KG1 (cell line): ENCODE data around the gene DEGS2.
"Not testable (repeated sequence)": the region's sequence is repeated elsewhere in the genome, so short reads cannot be mapped to it uniquely, and the experiment has no call there.

Source experiments
- DNase-seq: peaks from one replicate; lab custom pipeline; 2025; lab: John Stamatoyannopoulos, UW

Gene DEGS2

DNA sequence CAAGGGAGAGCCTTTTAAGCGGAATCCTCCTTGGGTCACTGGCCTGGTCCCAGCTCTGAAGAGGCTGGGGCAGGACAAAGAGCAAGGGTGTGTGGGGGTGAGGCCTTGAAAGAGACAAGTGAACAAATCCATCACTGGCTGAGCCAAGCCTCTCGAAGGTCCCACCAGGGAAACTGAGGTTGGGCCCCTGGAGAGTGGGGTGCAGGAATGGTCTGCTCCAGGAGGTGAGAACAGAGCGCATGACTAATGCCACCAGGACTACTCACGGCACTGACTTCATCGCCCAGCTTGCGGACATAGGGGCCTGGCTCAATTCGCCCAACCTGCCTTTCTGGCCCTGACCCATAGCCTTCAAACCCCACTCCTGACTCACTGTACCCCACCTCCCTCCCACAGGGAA, 19.2 kb upstream of the DEGS2 start:
- DNase-seq, result no peak

DNA sequence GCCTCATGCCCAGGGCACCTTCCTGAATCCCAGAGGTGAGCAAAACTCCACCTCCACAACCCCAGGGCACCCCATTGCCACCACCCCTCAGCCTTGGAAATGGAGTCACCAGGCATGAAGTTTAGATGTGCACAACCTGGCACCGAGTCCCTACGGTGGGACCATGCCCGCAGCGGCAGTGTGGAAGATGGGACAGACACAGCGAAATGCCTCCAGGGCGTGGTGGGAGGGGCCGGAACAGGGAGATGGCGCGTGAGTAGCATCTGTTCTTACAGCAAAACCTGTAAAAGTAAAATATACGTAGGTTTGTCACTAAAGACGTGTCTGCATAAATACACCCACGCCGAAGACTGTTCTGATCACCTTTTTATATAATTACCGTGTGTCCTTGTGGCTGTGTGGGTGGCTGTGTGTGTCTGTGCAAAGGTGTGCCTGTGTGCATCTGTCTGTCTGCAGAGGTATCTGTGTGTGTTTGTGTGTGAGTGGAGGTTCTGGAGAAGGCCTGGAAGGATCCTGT, 17.4 kb upstream of the DEGS2 start:
- no peak for DNase-seq

GRCh38 chr14:100173353-100173752, 13.9 kb upstream of the DEGS2 start:
- DNase-seq, result no peak

- no peak for DNase-seq
These were observed 13.4 kb upstream of the DEGS2 start for GRCh38 chr14:100172811-100173210.

- no peak for DNase-seq
These were observed 11.4 kb upstream of the DEGS2 start for GRCh38 chr14:100170880-100171279.

- no peak for DNase-seq
These were observed 9.1 kb upstream of the DEGS2 start for GRCh38 chr14:100168506-100168905.

GRCh38 chr14:100165831-100166440, 6.5 kb upstream of the DEGS2 start:
- DNase-seq, result no peak

- no peak for DNase-seq
These were observed 5.9 kb upstream of the DEGS2 start for GRCh38 chr14:100165376-100165775.

DNA sequence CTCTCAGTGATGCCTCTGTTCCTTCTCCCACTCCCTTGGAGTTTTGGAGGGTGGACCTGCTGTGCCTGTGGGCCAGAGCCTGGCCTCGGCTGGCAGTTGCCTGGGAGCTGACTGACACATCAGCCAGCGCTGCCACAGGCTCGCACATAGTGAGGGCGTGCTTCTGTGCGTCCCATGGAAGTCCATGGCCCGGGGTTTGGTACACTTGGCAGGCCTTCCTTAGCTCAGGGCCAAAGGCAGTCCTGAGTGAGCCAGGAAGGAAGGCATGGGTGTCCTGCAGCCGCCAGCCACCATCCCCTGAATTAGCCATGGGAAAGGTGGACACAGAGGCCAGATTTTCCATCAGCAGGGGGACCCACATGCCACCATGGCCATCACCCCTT, 1.1 kb upstream of the DEGS2 start:
- DNase-seq, result no peak

DNA sequence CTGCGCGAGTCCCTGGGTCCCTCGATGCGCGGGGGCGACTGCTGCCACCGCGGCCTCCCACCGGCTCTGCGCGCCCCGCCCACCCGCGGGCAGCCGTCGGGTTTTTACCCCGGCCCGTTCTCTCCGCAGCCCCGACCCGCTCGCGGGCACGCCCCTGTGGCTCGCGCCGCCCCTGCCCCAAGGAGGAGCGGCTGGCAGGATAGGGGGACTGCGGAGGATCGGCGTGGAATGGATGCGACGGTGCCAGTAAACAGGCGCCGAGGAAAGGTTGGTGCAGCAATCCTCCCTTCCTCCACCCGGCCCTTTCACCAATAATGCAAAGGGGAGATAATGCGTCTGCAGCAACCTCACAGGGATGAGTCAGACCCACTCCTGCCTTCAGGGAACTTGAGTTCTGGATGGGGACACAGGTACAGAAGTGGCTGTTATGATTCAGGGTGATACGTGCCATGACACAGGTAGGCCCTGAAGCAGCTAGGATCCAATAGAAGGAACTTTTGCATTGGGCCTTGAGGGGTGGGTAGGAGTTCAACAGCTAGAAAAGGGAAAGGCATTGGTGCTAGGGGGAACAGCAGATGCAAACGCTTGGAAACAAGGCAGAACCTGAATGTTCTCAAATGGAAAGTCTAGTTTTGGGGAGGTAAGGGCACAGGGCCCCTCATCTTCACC, 554 bp upstream of the DEGS2 start:
- no peak for DNase-seq

- DNase-seq, result no peak
These were observed 815 bp downstream of the DEGS2 start for GRCh38 chr14:100158566-100159093.

GRCh38 chr14:100157548-100158232, 1.8 kb downstream of the DEGS2 start:
- DNase-seq, result not testable (repeated sequence)

- DNase-seq, result no peak
These were observed 2.7 kb downstream of the DEGS2 start for GRCh38 chr14:100156776-100157175.

- no peak for DNase-seq
These were observed 3.5 kb downstream of the DEGS2 start for GRCh38 chr14:100155756-100156616.

GRCh38 chr14:100155049-100155621, 4.3 kb downstream of the DEGS2 start:
- DNase-seq, result no peak

DNA sequence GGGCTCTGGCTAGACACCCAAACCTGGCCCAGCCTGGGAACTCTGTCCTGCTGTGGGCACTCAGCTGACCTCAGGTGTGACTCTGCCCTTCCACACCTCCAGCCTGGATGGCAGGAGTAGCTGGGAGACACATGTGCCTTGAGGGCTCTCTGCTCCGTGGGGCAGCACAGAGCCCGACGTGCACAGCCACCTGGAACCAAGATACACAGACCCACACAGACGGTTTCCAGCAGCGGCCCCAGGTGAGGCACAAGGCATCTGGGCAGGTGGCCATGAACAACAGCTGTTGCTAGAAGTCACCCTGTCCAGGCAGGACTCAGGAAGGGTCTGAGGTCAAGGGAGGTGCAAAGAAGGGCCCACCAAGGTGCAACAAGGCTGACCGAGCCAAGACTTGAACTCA, 5.9 kb downstream of the DEGS2 start:
- no peak for DNase-seq

DNA sequence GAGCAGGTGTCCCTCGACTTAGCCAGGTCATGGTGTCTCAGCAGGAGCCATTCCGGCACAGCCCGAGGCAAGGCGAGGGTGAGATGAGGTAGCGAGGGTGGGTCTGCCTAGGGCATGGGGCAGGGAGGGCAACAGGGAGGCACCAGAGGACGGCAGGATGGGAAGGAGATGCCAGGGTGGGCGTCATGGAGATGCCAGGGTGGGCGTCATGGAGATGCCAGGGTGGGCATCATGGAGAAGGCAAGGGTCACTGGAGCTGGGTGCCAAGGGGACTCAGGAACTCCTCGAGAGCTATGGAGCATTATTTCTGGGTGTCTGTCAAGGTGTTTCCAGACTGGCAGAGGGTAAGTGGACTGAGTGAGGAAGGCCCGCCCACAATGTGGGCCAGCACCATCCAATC, 7.4 kb downstream of the DEGS2 start:
- DNase-seq, result no peak

GRCh38 chr14:100150932-100151587, 8.4 kb downstream of the DEGS2 start:
- DNase-seq, result no peak

GRCh38 chr14:100149851-100150611, 9.4 kb downstream of the DEGS2 start:
- no peak for DNase-seq
